PC-3 (cell line): ENCODE measurements around the gene DLGAP1. TPM values are rescaled to one million over a fixed set of nuclear protein-coding genes. Genes with fewer than 3 reads are reported as not detected.
A peak's percentile ranks its signal among the peaks of the same experiment; 100 is the strongest.

Experiments used
- ATAC-seq: fragments of 200-7000 bp; cut with Tn5 transposase; 2 replicates; pipeline ENCODE4 v1.9.1; 2020; ENCODE audit warnings: mild to moderate bottlenecking, moderate library complexity
- BruUV-seq: library from RNA; stranded (reverse); fragments of 400-500 nt; replicated peaks from 2 replicates; lab custom pipeline; 2021; lab: Mats Ljungman, UMichigan
- CTCF ChIA-PET: fragments of 300-600 bp; sonication (Branson Sonifier 250); formaldehyde crosslinking; loops from one replicate; lab custom pipeline; 2022; ENCODE audit warnings: antibody characterized with exemption; lab: Charles Lee
- POLR2A ChIA-PET: fragments of 300-600 bp; sonication (Branson Sonifier 250); formaldehyde crosslinking; loops from one replicate; lab custom pipeline; 2022; ENCODE audit warnings: antibody characterized with exemption; ENCODE audit not compliant: unreplicated experiment; lab: Charles Lee
- DNase-seq: peaks from one replicate; pipeline ENCODE4 v3.0.0-alpha.2; 2015
- H2AFZ ChIP-seq: fragments of 300-600 bp; sonication (generic); 2 replicates; pipeline ENCODE4 v1.6.0; 2016; ENCODE audit warnings: antibody characterized with exemption, low read length
- H3F3A ChIP-seq: fragments of 300-600 bp; sonication (generic); one replicate; pipeline ENCODE4 v1.6.0; 2017; ENCODE audit warnings: antibody characterized with exemption, low read length, control low read depth, mild to moderate bottlenecking; ENCODE audit not compliant: unreplicated experiment
- H3K27ac ChIP-seq: fragments of 300-600 bp; sonication (generic); 2 replicates; pipeline ENCODE4 v1.5.1; 2016; ENCODE audit warnings: mild to moderate bottlenecking, low read length
- H3K27me3 ChIP-seq: fragments of 300-600 bp; sonication (generic); 2 replicates; pipeline ENCODE4 v1.6.1; 2016; ENCODE audit warnings: low read length, mixed read lengths
- H3K36me3 ChIP-seq: fragments of 300-600 bp; sonication (generic); 2 replicates; pipeline ENCODE4 v1.6.1; 2016; ENCODE audit warnings: low read depth, mixed run types, low read length, mixed read lengths
- H3K4me1 ChIP-seq: fragments of 300-600 bp; sonication (generic); 2 replicates; pipeline ENCODE4 v1.5.1; 2016; ENCODE audit warnings: low read length; ENCODE audit not compliant: insufficient read depth
- H3K4me2 ChIP-seq: fragments of 300-600 bp; sonication (generic); 2 replicates; pipeline ENCODE4 v1.6.0; 2016; ENCODE audit warnings: low read length
- H3K4me3 ChIP-seq: fragments of 300-600 bp; sonication (generic); 2 replicates; pipeline ENCODE4 v1.5.1; 2016; ENCODE audit warnings: mild to moderate bottlenecking, low read length, mixed read lengths
- H3K79me2 ChIP-seq: fragments of 300-600 bp; sonication (generic); 2 replicates; pipeline ENCODE4 v1.6.1; 2017; ENCODE audit warnings: low read length, mixed read lengths
- H3K9ac ChIP-seq: fragments of 300-600 bp; sonication (generic); 2 replicates; pipeline ENCODE4 v1.6.0; 2016; ENCODE audit warnings: mild to moderate bottlenecking, low read length
- H3K9me2 ChIP-seq: fragments of 300-600 bp; sonication (generic); replicated peaks from 2 replicates; pipeline ENCODE4 v1.6.1; 2016; ENCODE audit warnings: mixed run types, low read length, mixed read lengths
- H3K9me3 ChIP-seq: fragments of 300-600 bp; sonication (generic); 2 replicates; pipeline ENCODE4 v1.6.1; 2016; ENCODE audit warnings: low read length, mixed read lengths
- H4K20me1 ChIP-seq: fragments of 300-600 bp; sonication (generic); 2 replicates; pipeline ENCODE4 v1.6.1; 2016; ENCODE audit warnings: low read length, mixed read lengths
- CTCF ChIP-seq: fragments of 300-600 bp; sonication (generic); conservative IDR thresholded peaks from 2 replicates; pipeline ENCODE4 v1.5.1; 2017; ENCODE audit warnings: antibody characterized with exemption, low read depth, mild to moderate bottlenecking, low read length
- EZH2 ChIP-seq: fragments of 300-600 bp; sonication (generic); IDR thresholded peaks from one replicate; pipeline ENCODE4 v1.6.1; 2017; ENCODE audit warnings: antibody characterized with exemption, mild to moderate bottlenecking, low read length; ENCODE audit not compliant: unreplicated experiment
- EZH2phosphoT487 ChIP-seq: fragments of 300-600 bp; sonication (generic); IDR thresholded peaks from 2 replicates; pipeline ENCODE4 v1.6.1; 2018; ENCODE audit warnings: mild to moderate bottlenecking, antibody characterized with exemption, low read length, borderline replicate concordance
- intact Hi-C: fragments of 100-400 bp; cut with micrococcal nuclease; formaldehyde crosslinking; loops from 2 replicates; pipeline ENCODE4 v1.9.0; 2023
- total RNA-seq: library from RNA; depleted of rRNA; stranded (reverse); fragments of >200 nt; gene quantifications from 2 replicates; pipeline ENCODE4 v1.2.3, GENCODE V29; 2014

DLGAP1 gene
- total RNA-seq, 1 experiment from 2014 or later = not detected

GRCh38 chr18:3624935-3625741 is 830.0 kb downstream of the DLGAP1 start:
- no TSS peak for BruUV-seq
- TF ChIP-seq CTCF (no peak), EZH2 (no peak), EZH2phosphoT487 (no peak)
- peak; percentile 95 for DNase-seq
- Histone ChIP-seq H3K4me1 (peaks cover 50% of the 10 kb centered on the region), H4K20me1 (no peaks in the 10 kb centered on the region), H3K9ac (peak overlapping the region; percentile 93), H3K36me3 (no peaks in the 10 kb centered on the region), H3K9me3 (no peaks in the 10 kb centered on the region), H3K9me2 (no peaks in the 10 kb centered on the region), H3K27ac (peak overlapping the region; percentile 98), H3K4me2 (peak overlapping the region; percentile 82), H3K4me3 (peak overlapping the region; percentile 53), H2AFZ (peak overlapping the region; percentile 12; the same call in 1 of the 2 replicates), H3K27me3 (no peaks in the 10 kb centered on the region), H3F3A (peaks cover 8% of the 10 kb centered on the region), H3K79me2 (no peaks in the 10 kb centered on the region)
- CTCF ChIA-PET = no interaction called here
- ATAC-seq = peak; percentile 51
- intact Hi-C loops = loop anchor here (1.0 to 5.0 kb wide), 6 partner anchors 22 to 176 kb away; no protein-coding TSS in a partner anchor
- POLR2A ChIA-PET = interaction anchor here (0.6 to 2.2 kb wide), 6 partner anchors 20 to 178 kb away, joined by 3 to 17 read pairs (median 6); no protein-coding TSS in a partner anchor

- no peak for ATAC-seq
- TF ChIP-seq CTCF = no peak
- no peak for TF ChIP-seq EZH2
- no peak for TF ChIP-seq EZH2phosphoT487
- POLR2A ChIA-PET = interaction anchor here (0.6 to 2.2 kb wide), 13 partner anchors 19 to 177 kb away, joined by 4 to 37 read pairs (median 7); no protein-coding TSS in a partner anchor
- intact Hi-C loops = loop anchor here (1.0 to 5.0 kb wide), 6 partner anchors 21 to 175 kb away; no protein-coding TSS in a partner anchor
- Histone ChIP-seq H3K27me3 (no peaks in the 10 kb centered on the region), H3K9me3 (no peaks in the 10 kb centered on the region), H3K36me3 (no peaks in the 10 kb centered on the region), H4K20me1 (no peaks in the 10 kb centered on the region), H3K27ac (peak overlapping the region; percentile 98), H3K79me2 (no peaks in the 10 kb centered on the region), H3K9me2 (no peaks in the 10 kb centered on the region), H3K9ac (peak overlapping the region; percentile 93), H3K4me1 (peaks cover 50% of the 10 kb centered on the region), H3K4me3 (peak overlapping the region; percentile 53), H2AFZ (no peak overlapping the region), H3K4me2 (peak overlapping the region; percentile 82), H3F3A (peaks cover 8% of the 10 kb centered on the region)
- TSS peak; percentile 93 for BruUV-seq
- CTCF ChIA-PET = no interaction called here
- no peak for DNase-seq
Measured at GRCh38 chr18:3624546-3624934, 830.6 kb downstream of the DLGAP1 start.
